Calu3 (cell line): ENCODE measurements around the gene TAS1R1. TPM values are rescaled to one million over a fixed set of nuclear protein-coding genes. Genes with fewer than 3 reads are reported as not detected.

Experiments used
- BruUV-seq: library from RNA; stranded (reverse); fragments of 400-500 nt; replicated peaks from 2 replicates; lab custom pipeline; 2021; lab: Mats Ljungman, UMichigan
- CTCF ChIA-PET: fragments of 300-600 bp; sonication (Branson Sonifier 250); formaldehyde crosslinking; loops from one replicate; lab custom pipeline; 2022; ENCODE audit warnings: antibody characterized with exemption; lab: Charles Lee
- DNase-seq: peaks from one replicate; pipeline ENCODE4 v3.0.0; 2022
- H3K27ac Mint-ChIP-seq: one replicate; pipeline ENCODE4 v1.8.0; 2022; ENCODE audit warnings: mixed read lengths; ENCODE audit not compliant: unreplicated experiment
- H3K27me3 Mint-ChIP-seq: one replicate; pipeline ENCODE4 v1.8.0; 2022; ENCODE audit warnings: mixed read lengths; ENCODE audit not compliant: unreplicated experiment
- H3K36me3 Mint-ChIP-seq: one replicate; pipeline ENCODE4 v1.8.0; 2022; ENCODE audit warnings: mild to moderate bottlenecking, moderate library complexity, mixed read lengths; ENCODE audit not compliant: insufficient read depth, unreplicated experiment
- H3K4me1 Mint-ChIP-seq: one replicate; pipeline ENCODE4 v1.8.0; 2022; ENCODE audit warnings: mild to moderate bottlenecking, low read depth, mixed read lengths; ENCODE audit not compliant: unreplicated experiment
- H3K4me3 Mint-ChIP-seq: one replicate; pipeline ENCODE4 v1.8.0; 2022; ENCODE audit warnings: mild to moderate bottlenecking, low read depth, moderate library complexity, mixed read lengths; ENCODE audit not compliant: unreplicated experiment
- H3K9me3 Mint-ChIP-seq: one replicate; pipeline ENCODE4 v1.8.0; 2022; ENCODE audit warnings: low read depth, mixed read lengths; ENCODE audit not compliant: unreplicated experiment
- intact Hi-C: fragments of 100-400 bp; cut with micrococcal nuclease; formaldehyde crosslinking; loops from one replicate; pipeline ENCODE4 v1.10.0; 2022; ENCODE audit not compliant: unreplicated experiment
- total RNA-seq: library from RNA; stranded (reverse); gene quantifications from 2 replicates; pipeline ENCODE4 v1.2.3, GENCODE V29; 2022
- TF ChIP-seq, protein P1 (sequence below): fragments of 200-600 bp; IDR thresholded peaks from one replicate; pipeline ENCODE4 v1.8.0; 2022; ENCODE audit warnings: antibody characterized with exemption; ENCODE audit not compliant: unreplicated experiment

Gene TAS1R1
- total RNA-seq, 1 experiment from 2014 or later: not detected

DNA sequence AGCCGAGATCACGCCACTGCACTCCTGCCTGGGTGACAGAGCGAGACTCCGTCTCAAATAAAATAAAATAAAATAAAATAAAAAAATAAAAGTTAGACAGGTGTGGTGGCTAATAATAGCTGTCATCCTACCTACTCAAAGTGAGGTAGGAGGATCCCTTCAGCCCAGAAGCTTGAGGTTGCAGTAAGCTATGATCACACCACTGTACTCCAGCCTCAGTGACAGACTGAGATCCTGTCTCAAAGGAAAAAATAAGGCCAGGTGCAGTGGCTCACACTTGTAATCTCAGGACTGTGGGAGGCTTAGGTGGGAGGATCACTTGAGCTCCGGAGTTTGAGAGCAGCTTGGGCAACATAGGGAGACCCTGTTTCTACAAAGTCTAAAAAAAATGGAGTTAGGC, 18.8 kb upstream of the TAS1R1 start:
- peaks cover 5% of the 10 kb centered on the region for H3K36me3 Mint-ChIP-seq
- H3K4me3 Mint-ChIP-seq: no peak overlapping the region
- no peaks in the 10 kb centered on the region for H3K4me1 Mint-ChIP-seq
- intact Hi-C loops: no loop called here
- no TSS peak for BruUV-seq
- no peaks in the 10 kb centered on the region for H3K9me3 Mint-ChIP-seq
- no peaks in the 10 kb centered on the region for H3K27me3 Mint-ChIP-seq
- CTCF ChIA-PET: no interaction called here
- TF ChIP-seq, protein P1, sequence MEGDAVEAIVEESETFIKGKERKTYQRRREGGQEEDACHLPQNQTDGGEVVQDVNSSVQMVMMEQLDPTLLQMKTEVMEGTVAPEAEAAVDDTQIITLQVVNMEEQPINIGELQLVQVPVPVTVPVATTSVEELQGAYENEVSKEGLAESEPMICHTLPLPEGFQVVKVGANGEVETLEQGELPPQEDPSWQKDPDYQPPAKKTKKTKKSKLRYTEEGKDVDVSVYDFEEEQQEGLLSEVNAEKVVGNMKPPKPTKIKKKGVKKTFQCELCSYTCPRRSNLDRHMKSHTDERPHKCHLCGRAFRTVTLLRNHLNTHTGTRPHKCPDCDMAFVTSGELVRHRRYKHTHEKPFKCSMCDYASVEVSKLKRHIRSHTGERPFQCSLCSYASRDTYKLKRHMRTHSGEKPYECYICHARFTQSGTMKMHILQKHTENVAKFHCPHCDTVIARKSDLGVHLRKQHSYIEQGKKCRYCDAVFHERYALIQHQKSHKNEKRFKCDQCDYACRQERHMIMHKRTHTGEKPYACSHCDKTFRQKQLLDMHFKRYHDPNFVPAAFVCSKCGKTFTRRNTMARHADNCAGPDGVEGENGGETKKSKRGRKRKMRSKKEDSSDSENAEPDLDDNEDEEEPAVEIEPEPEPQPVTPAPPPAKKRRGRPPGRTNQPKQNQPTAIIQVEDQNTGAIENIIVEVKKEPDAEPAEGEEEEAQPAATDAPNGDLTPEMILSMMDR: no peak
- H3K27ac Mint-ChIP-seq: no peak overlapping the region
- no peak for DNase-seq

DNA sequence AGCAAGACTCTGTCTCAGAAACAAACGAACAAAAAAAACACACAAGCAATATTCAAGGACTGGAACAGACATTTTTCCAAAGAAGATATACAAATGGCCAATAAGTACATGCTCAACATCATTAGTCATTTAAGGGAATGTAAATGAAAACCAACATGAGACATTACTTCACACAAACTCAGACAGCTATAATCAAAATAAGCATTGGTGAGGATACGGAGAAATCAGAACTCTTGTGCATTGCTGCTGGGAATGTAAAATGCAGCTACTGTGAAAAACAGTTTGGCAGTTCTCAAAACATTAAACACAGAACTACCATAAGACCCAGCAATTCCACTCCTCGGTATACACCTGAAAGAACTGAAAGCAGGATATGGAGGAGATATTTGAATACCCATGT, 16.2 kb upstream of the TAS1R1 start:
- BruUV-seq: no TSS peak
- H3K9me3 Mint-ChIP-seq: no peaks in the 10 kb centered on the region
- H3K4me3 Mint-ChIP-seq: no peak overlapping the region
- CTCF ChIA-PET: no interaction called here
- no peak for DNase-seq
- H3K27me3 Mint-ChIP-seq: no peaks in the 10 kb centered on the region
- peaks cover 2% of the 10 kb centered on the region for H3K36me3 Mint-ChIP-seq
- H3K27ac Mint-ChIP-seq: no peak overlapping the region
- TF ChIP-seq, protein P1: no peak
- H3K4me1 Mint-ChIP-seq: no peaks in the 10 kb centered on the region
- intact Hi-C loops: no loop called here

DNA sequence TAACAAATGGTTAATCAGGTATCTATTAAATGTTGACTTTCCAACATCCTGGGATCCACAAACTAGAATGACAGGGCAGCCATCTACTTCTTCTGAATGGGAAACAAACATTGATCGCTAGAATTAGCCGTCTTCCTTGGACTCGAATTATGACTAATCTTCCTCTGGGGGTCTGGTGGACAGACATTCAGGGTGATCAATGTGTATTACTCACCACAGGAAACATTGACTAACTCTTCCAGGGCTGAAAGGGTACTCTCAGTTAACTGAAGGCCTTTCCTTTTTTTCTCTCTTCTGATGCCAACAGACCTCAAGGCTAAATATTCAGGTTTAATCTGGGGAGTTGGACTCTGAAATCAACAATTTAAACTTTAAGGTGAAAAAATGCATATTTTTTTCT, 10.3 kb upstream of the TAS1R1 start:
- BruUV-seq: no TSS peak
- TF ChIP-seq, protein P1: no peak
- H3K4me3 Mint-ChIP-seq: no peak overlapping the region
- intact Hi-C loops: no loop called here
- H3K9me3 Mint-ChIP-seq: no peaks in the 10 kb centered on the region
- no peak for DNase-seq
- H3K27ac Mint-ChIP-seq: no peak overlapping the region
- H3K27me3 Mint-ChIP-seq: no peaks in the 10 kb centered on the region
- CTCF ChIA-PET: no interaction called here
- H3K36me3 Mint-ChIP-seq: peaks cover 30% of the 10 kb centered on the region
- peaks cover 11% of the 10 kb centered on the region for H3K4me1 Mint-ChIP-seq

DNA sequence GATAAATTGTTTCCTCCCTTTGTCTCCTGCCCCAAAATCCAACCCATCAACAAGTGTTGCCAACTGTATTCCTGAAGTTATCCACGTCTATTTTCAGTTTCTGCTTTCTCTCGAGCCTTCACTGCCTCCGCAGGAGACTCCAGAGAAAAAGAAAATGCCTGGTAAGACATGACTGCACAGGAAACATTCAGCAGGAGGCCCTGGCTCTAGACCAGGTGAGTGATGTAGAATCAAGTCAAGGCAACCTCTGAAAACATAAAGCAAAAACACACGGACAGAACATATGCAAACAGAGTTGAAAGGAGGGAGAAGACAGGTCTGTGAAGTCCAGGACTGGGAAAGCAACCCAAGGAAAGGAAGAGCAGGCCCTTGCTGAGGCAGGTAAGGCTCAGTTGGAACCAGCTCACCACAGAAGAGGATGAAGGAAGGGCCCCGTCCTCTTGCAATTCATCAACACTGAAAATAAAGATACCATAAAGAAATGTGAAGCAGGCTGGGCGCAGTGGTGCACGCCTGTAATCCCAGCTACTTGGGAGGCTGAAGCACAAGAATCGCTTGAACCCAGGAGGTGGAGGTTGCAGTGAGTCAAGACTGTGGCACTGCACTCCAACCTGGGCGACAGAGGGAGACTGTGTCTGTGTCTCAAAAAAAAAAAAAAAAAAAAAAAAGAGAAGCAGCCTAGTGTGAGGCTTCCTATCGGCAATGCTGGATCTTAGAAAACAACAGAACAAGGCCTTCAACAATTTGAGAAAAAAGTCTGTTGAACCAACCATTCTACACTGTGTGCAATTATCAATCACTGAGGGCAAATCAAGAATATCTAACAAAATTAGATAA, 9.6 kb upstream of the TAS1R1 start:
- Mint-ChIP-seq H3K27me3 (no peaks in the 10 kb centered on the region), H3K27ac (no peak overlapping the region), H3K4me3 (no peak overlapping the region), H3K4me1 (peaks cover 11% of the 10 kb centered on the region), H3K36me3 (peaks cover 30% of the 10 kb centered on the region), H3K9me3 (no peaks in the 10 kb centered on the region)
- no peak for DNase-seq
- no TSS peak for BruUV-seq
- intact Hi-C loops: no loop called here
- TF ChIP-seq, protein P1: no peak
- CTCF ChIA-PET: no interaction called here
